HG03432 (cell line): ENCODE measurements around the gene PLAAT2.
"Not testable (repeated sequence)": the region's sequence is repeated elsewhere in the genome, so short reads cannot be mapped to it uniquely, and the experiment has no call there.

Source experiments
- ATAC-seq: cut with Tn5 transposase; IDR thresholded peaks from one replicate; pipeline ENCODE4 v1.9.1; 2021; ENCODE audit warnings: mild to moderate bottlenecking, moderate library complexity; ENCODE audit not compliant: unreplicated experiment

Gene PLAAT2

GRCh38 chr11:63551091-63551888, 11.9 kb downstream of the PLAAT2 start:
- ATAC-seq = no peak

- ATAC-seq = not testable (repeated sequence)
These were observed 13.0 kb downstream of the PLAAT2 start for GRCh38 chr11:63550156-63550700.

GRCh38 chr11:63549411-63549810, 13.8 kb downstream of the PLAAT2 start:
- ATAC-seq = no peak

DNA sequence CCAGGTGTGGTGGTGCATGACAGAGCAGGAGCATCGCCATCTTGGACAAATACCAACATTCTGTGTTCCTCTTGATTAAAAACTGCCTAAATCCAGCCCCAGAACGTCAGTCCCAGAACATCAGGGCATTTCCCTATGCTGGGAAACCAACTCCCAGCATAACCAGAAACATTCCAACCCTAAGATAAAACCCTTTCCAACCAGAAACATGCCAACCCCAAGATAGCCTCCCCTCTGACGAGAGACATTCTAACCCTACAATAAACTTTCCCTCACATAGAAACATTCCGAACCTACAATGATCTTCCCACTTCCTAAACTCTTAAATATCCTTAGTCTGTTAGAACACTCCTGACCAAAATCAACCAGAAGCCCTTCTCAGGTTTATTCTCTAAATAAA, 15.0 kb downstream of the PLAAT2 start:
- no peak for ATAC-seq

DNA sequence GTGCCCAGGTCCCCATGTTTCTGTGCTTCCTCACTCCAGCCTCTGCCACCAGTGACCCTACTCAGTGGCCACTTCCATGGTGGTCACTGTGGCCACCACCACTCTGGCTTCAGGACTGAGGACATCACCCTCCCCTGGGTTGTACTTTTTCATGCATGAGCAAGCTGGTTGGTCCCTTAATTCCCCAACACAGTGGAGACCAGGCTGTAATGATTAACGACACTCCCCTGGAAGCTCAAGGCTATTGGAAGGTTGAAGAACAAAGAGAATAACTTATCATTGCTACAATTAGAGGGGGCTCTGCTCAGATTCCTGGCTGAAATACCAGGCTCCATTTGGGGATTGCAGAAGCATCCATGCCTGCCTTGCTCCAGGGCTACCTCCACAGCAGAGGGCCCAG, 16.1 kb downstream of the PLAAT2 start:
- no peak for ATAC-seq

DNA sequence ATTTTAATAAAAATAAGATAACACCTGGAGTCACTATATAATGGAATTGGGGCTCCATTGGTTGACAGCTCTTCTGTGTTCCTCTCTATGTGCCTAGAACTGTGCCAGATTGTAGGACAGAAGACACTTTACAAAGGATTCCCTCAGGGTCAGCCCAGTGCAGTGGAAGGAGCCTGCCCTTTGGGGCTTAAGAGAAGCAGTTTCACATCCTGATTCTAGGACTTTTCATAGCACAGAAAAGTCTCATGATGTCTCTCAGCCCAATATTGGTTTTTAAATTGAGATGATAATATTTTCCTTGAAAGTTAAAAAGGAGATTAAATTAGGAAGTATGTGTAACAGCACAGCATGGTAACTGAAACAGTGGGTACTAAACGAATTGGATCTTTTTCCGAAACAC, 19.5 kb downstream of the PLAAT2 start:
- no peak for ATAC-seq

DNA sequence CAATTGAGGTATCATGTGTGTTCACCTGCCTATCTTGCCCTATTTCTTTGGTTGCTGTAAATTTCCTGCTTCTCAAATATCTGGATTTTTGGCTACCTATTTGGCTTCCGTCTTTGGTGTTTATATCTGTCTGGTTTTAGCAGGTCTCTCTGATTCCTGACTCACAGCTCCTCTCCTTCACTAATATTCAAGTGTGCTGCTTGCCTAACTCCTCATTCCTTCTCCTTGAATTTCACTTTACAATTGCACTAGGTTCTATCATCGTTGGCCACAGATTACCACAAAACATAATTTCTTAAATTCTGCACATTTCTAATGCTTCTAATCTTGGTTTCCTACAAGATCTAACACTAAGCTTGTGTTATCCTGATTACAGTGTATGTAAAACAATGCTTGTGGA, 20.7 kb downstream of the PLAAT2 start:
- ATAC-seq = not testable (repeated sequence)

DNA sequence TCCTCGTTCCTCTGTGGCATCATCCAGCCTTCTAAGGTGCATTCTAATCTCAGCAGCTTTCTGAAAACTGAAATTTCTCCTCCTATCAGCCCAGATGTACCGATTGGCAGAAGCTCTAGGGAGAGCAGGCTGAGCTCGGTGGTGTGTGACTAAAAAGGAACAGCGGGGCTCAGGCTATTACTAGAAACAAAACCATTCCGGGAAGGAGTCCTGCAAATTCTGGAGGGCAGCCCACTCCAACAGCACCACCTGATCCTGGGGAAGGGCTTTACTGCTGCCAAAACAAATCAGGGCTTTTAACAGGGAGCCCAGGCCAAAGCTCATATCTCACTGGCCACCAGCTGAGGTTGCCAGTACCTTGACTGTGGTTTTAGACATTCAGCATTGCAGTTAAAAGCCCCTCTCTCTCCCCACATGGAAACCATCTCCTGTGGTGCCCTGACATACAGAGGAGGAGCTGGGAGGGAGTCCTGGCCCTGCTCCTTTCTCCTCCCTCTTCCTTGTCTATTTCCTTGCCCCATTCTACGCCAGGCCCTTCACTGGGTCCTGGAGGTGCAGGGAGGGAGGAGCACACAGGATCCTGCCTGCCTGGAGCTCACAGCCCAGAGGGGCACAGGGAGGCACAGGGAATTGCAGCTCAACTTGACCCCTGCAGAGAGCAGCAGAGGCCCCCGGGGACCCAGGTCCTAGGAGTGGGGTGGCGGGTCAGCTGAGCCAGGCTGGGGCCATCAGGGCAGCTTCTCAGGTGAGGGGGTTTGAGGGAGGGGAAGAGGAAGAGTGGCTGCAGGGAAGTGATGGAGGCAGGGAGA, 25.7 kb downstream of the PLAAT2 start:
- ATAC-seq = no peak

DNA sequence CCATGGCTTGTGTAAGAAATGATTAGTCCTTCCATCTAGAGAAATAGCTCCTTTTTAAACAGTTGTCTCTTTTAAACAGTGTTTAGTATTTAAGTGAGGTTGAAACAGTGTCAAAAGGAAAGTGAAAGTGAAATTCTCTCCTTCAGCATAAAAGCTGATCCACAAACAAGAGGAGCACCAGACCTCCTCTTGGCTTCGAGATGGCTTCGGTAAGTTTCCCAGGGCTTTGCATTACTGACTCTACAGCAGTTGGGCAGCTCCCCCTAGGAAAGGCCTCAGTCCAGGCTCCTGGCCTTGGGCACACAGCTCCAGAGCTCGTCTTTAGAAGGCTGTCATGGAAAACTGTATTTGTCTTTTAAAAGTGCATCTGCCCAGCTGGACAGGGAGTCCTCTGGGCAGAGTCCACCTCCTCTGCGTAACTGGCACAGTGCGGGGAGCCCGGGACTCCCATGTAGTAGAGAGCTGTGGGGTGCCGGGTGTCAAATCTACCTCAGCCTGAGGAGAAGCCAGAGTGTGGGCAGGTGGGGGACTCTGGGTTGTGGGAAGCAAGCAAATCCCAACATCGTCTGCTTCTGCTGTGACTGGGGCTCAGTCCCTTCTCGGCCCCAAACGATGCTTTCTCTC, 26.4 kb downstream of the PLAAT2 start, which contains the start of gene PLAAT4:
Gene PLAAT4 (plus strand): TSS at position 140 of the 624 bp plus-strand sequence. CDS start 61 bp downstream, at position 201.
- no peak for ATAC-seq

- no peak for ATAC-seq
These were observed 27.4 kb downstream of the PLAAT2 start for GRCh38 chr11:63535734-63536133.

DNA sequence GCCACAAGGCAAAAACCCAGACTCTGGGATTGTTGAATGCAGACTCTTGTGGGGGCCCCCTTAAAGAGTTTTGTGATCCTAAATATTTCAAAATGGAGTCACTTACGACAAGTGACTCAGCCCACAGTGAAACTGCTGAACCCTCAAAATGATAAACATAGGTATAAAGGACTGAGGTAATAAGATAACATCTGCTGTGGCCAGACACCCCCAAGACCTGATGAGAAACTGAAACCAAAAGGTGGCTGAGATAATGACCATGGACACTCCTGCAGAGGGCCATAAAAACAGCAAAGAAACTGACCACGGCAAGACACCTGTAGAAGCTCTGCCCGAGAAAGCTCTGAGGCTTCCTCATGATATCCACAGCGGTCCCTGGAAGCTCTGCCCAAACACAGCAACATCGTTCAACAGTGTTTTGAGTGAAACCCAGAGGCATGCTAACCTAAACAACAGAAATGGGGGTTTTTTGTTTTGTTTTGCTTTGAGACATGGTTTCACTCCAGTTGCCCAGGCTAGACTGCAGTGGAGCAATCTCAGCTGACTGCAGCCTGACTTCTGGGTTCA, 28.2 kb downstream of the PLAAT2 start:
- peak; percentile 51 for ATAC-seq

DNA sequence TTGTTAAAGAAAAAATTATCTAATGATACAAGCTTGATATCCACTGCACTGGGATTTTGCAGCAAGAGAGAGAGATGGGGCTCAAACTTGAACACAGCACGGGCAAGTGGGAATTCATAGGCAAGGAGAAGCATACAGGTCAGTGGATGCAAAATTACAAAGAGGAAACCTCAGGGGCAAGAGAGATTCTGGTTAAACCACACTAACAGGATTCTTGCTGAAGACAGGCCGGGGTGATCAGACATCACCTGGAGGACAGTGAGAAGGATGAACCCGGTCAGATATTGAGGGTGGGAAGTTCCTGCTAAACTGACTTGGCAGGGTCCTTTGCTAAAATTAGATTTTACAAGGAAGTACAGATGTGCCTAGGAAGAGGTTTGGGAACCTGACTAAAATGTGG, 29.1 kb downstream of the PLAAT2 start:
- ATAC-seq = no peak

DNA sequence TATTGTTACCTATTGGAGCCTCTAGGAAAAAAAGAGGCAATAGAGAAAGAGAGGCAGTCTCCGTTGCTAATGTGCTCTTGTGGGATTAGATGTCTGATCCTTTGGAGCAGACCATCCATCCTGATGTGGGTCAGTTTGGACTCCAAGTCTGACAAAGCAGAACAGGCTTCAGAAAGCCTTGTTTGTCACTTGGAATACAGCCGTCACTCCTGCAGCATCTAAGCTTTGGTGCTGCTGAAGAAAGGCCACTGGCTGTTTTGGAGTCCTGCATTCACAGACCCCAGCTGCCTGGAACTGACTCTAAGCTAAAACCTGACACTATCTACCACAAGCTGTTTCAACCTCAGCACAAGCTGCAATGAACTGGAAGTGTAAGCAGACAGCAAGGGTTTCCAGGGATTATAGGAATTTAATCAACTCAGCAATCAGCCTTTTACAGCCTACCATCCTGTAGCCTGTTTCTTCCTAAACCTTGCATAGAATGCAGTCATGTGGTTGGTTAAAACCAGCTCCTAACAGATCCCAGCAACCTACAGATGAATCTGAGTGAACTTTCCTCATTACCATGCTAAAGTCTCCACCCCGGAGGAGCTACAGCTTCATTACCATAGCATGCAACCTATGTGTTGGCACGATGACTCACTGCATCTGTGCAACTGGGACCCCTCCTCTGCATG, 30.2 kb downstream of the PLAAT2 start:
- ATAC-seq = no peak

- ATAC-seq = no peak
These were observed 31.1 kb downstream of the PLAAT2 start for GRCh38 chr11:63532117-63532516.

GRCh38 chr11:63531074-63531792, 31.9 kb downstream of the PLAAT2 start:
- ATAC-seq = peak; percentile 87

- no peak for ATAC-seq
These were observed 33.2 kb downstream of the PLAAT2 start for GRCh38 chr11:63530021-63530420.

GRCh38 chr11:63529373-63529772, 33.8 kb downstream of the PLAAT2 start:
- not testable (repeated sequence) for ATAC-seq

- not testable (repeated sequence) for ATAC-seq
These were observed 34.4 kb downstream of the PLAAT2 start for GRCh38 chr11:63528729-63529278.

GRCh38 chr11:63528156-63528555, 35.0 kb downstream of the PLAAT2 start:
- not testable (repeated sequence) for ATAC-seq
